Dedifferentiated amniotic fluid mesenchymal stem cell (primary cell): ENCODE results near the gene UTF1.

ENCODE experiments used
- DNase-seq: peaks from one replicate; pipeline ENCODE4 v3.0.0-alpha.2; 2016; ENCODE audit errors: extremely low spot score

The UTF1 gene

DNA sequence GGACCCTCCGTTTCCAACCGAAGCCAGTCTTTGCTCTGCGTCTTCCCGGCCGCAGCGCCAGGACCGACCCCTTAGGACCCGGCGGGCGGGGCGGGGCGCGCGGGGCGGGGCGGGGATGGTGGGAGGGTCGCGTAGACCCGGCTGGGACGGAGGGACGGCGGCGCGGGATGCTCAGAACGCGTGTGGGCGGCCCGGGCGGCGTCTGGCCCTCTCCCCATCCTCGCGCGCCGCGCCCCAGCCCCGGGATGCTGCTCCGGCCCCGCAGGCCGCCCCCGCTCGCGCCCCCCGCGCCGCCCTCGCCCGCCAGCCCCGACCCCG lies at the start of gene UTF1:
TSS of gene UTF1 (plus strand) at position 174 of the 318 bp plus-strand sequence. CDS start at position 246, 72 bp downstream.
- DNase-seq = no peak

DNA sequence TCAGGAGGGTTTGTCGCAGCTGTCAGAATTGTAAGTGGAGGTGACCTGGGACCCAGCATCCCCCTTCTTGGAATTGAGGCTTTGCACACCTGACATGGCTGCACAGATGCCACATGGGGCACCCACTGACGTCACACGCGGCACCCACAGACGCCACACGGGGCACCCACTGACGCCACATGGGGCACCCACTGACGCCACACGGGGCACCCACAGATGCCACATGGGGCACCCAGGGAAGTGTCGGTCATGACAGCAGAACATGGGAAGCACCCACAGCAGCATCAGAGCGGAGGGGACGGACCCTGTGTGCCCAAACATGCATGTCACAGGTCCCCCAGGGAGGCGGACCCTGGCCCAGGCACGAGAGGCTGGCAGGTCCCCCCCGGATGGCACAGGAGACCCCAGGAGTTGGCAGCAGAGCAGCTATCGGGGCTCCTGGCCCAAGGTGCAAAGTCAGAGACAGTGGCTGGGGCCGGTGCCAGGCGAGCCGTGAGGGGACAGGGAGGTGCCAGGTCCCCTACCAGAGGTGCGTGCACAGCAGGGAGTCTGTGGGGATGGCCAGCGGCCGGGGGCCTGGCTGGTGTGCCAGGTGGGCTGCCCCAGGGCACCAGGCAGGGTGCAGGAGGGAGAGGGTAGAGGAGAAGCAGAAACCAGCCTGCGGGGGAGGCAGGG lies 48.9 kb upstream of the UTF1 start:
- no peak for DNase-seq

- DNase-seq = no peak
Observed at GRCh38 chr10:133182190-133182589, 47.8 kb upstream of the UTF1 start.

- no peak for DNase-seq
Observed at GRCh38 chr10:133182791-133183645, 47.0 kb upstream of the UTF1 start.

GRCh38 chr10:133183646-133184378 lies 46.2 kb upstream of the UTF1 start:
- DNase-seq = no peak

DNA sequence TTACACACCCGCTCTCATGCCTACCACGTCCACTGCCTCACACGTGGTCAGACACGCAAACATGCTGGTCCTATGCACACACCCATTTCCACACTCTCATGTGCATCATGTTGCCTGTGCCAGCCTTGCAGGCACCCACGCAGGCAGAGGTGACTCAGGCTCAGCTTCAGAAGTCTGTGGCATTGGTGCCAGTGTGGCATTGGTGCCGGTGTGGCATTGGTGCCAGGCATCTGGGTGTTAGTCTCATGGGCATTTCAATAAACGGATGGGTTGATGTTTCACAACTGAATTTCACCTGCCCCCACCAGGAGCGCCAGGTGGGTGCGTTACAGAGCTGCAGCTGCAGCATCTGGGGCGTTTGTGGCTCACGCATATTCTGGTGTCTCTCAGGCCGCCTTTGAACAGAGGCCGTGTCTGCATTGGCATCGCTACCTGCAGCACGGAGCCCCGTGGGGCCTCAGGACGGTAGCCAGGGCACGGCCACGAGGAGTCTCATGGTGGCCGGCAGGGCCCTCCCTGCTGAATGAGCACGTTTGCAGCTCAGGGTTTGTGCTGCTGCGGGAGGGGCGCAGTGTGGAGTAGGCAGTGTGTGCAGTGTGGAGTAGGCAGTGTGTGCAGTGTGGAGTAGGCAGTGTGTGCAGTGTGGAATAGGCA lies 45.3 kb upstream of the UTF1 start:
- DNase-seq = no peak

DNA sequence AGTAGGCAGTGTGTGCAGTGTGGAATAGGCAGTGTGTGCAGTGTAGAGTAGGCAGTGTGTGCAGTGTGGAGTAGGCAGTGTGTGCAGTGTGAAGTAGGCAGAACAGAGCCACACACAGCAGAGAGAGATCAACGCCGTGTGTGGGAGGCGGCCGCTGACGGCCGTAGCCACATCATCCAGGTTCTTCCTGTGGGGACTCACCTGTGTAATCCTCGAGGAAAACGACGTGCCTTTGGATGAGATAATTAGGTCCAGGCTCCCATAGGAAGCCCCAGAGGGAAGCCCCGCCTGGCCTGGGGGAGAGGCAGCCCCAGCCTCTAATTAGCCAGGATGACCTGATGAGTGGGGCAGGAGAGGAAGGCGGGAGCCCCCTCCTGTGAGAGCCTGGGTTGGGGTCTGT lies 44.6 kb upstream of the UTF1 start:
- no peak for DNase-seq

GRCh38 chr10:133185916-133186315 lies 44.1 kb upstream of the UTF1 start:
- no peak for DNase-seq

GRCh38 chr10:133186416-133187090 lies 43.5 kb upstream of the UTF1 start:
- DNase-seq = no peak

GRCh38 chr10:133187091-133187905 lies 42.7 kb upstream of the UTF1 start:
- DNase-seq = no peak

- no peak for DNase-seq
Observed at GRCh38 chr10:133187906-133188681, 41.9 kb upstream of the UTF1 start.

DNA sequence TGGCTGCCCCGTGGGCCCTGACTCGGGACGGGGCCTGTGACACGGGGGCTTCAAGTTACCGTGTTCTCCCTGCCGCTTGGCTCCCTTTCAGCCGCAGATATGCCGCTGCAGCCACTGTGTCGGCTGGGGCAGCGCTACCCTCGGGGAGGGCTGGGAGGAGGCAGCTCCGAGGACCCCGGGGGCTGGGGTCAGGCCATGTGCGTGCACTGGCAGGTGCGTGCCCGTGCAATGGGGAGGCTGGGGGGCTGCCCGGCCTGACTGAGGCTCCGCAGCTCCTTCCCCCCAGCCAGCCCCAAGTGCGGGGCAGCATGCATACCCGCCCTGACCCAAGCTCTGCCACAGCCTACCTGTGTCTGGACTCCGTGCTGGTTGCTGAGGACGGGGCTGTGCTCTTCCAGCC lies 40.8 kb upstream of the UTF1 start:
- DNase-seq = no peak

DNA sequence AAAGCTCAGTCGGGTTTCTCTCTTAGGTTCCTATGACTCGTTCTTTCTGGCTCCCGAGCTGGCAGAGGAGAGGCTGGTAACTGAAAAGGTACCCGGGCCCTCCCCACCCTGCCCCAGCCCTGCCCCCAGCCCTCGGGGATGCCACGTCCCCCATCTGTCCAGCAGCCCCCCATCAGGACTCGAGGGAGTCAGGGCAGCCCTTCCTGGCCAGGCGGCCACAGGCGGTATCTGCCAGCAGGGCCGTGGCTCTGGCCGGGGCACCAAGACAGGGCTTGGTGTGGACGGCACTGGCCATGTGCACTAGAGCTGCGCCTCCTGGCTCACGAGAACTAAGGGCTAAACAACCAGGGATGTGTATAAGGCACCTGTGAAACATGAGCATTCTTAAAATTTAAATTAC lies 40.3 kb upstream of the UTF1 start:
- no peak for DNase-seq

GRCh38 chr10:133190225-133190624 lies 39.8 kb upstream of the UTF1 start:
- no peak for DNase-seq

DNA sequence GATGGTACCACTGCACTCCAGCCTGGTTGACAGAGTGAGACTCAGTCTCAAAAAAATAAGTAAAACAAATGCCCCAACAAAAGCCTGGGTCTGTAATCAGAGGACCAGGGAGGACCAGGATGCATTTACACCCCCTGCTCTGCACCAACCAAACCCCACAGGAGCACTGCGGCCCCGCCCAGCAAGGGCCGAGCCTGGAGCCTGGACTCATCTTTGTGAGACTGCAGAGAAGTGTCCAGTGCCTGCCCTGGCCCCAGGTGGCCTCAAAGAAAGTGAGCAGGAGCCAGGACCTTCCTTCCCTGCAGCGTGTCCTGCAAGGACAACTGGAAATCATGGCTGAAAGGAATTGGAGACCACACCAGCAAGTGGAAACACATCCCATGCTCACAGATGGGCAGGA lies 38.4 kb upstream of the UTF1 start:
- DNase-seq = no peak

DNA sequence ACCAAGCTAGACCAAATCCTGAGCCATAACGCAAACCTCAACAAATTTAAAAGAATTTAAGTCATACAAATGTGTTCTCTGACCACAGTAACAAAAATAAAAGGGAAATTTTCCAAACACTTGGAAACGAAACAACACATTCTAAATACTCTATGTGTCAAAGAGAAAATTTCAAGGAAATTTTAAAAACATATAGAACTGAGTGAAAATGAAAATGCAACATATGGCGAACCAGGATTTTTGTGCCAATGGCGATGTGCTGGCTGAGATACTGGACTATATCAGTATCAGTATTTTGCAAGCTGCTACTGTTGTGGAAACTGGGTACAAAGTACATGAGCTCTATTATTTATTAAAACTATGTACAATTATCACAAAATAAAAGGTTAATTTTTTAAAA lies 35.9 kb upstream of the UTF1 start:
- no peak for DNase-seq

- no peak for DNase-seq
Observed at GRCh38 chr10:133195096-133195495, 34.9 kb upstream of the UTF1 start.

GRCh38 chr10:133195611-133196010 lies 34.4 kb upstream of the UTF1 start:
- DNase-seq = no peak

DNA sequence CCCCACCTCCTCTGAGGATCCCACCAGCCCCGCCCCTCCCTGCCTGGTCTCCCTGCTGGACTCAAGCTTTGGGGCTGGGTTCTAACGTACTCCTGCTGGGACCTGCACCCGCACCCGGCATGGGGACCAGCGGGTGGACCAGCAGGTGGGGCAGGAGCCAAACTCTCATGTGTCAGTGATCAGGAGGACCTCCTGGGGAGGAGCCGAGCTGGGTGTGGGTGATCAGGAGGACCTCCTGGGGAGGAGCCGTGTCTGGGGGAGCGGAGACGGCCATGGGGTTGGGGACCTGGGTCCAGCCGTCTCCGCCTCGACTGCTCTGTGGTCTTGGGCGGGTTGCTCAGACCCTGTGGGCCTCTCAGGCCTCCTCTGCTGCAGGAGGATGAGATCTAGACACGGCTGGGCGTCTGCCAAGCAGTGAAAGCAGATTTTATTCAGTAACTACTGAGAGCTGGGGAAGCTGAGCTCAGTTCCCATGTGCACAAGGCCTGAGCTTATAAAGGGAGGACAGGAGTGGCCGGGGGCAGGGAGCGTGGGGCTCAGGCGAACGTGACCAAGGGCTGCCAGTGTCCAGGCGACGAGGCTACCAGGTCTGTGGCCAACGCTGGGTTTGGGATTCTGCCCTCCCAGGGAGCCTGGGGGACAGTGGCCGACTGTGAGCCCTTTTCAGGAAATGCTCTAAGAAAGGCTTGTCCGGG lies 33.6 kb upstream of the UTF1 start:
- DNase-seq = no peak
